Epithelial cell of proximal tubule (primary cell): ENCODE measurements around the gene SUN1. TPM values are rescaled to one million over a fixed set of nuclear protein-coding genes. Genes with fewer than 3 reads are reported as not detected.

Source experiments
- DNase-seq: peaks from one replicate; pipeline ENCODE4 v3.0.0-alpha.2; 2011; ENCODE audit warnings: low read depth
- H3K4me3 ChIP-seq: 2 replicates; pipeline ENCODE4 v1.5.1; 2011; ENCODE audit warnings: low read depth, mild to moderate bottlenecking, low read length
- total RNA-seq: library from RNA; depleted of rRNA; stranded (reverse); fragments of >200 nt; gene quantifications from 2 replicates; pipeline ENCODE4 v1.2.3, GENCODE V29; 2015
- TF ChIP-seq, protein P1 (sequence below): conservative IDR thresholded peaks from 2 replicates; pipeline ENCODE4 v1.5.1; 2012; ENCODE audit warnings: low read depth, mild to moderate bottlenecking, low read length

The SUN1 gene
- total RNA-seq, 1 donor from 2014 or later, result 270 TPM

GRCh38 chr7:911791-912480 lies 79.7 kb downstream of the SUN1 start:
- no peak overlapping the region for H3K4me3 ChIP-seq
- no peak for DNase-seq
- TF ChIP-seq, protein P1, sequence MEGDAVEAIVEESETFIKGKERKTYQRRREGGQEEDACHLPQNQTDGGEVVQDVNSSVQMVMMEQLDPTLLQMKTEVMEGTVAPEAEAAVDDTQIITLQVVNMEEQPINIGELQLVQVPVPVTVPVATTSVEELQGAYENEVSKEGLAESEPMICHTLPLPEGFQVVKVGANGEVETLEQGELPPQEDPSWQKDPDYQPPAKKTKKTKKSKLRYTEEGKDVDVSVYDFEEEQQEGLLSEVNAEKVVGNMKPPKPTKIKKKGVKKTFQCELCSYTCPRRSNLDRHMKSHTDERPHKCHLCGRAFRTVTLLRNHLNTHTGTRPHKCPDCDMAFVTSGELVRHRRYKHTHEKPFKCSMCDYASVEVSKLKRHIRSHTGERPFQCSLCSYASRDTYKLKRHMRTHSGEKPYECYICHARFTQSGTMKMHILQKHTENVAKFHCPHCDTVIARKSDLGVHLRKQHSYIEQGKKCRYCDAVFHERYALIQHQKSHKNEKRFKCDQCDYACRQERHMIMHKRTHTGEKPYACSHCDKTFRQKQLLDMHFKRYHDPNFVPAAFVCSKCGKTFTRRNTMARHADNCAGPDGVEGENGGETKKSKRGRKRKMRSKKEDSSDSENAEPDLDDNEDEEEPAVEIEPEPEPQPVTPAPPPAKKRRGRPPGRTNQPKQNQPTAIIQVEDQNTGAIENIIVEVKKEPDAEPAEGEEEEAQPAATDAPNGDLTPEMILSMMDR, result no peak

DNA sequence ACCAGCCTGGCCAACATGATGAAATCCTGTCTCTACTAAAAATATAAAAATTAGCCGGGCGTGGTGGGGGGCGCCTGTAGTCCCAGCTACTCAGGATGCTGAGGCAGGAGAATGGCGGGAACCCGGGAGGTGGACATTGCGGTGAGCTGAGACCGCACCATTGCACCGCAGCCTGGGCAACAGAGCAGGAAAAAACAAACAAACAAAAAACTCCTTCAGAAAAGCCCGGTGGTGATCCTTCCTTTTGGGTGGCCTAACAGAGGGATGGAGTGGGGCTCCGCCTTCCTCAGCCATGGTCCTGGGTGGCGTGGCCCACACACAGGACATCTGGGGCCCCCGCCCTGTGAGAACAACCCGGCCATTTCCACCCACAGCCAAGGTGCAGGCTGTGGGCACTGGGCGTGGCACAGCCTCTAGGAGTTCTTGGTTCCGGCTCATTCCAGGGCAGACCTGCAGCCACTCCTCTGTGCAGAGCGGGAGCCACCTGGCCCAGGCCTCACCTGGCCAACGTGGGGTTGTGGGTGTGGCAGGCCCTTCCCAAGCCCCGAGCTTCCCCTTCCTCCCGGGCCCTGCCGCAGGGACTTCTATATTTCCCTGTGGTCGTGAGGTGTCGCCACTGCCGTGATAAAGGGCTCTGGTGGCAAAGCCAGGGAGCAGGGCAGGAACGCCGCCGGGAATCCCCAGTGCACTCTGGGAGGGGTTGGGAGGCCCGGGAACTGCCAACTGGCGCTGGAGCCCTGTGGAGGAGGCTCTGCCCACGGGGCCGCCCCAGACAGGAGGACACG lies 81.7 kb downstream of the SUN1 start:
- no peak for DNase-seq
- TF ChIP-seq, protein P1, result no peak
- no peak overlapping the region for H3K4me3 ChIP-seq

GRCh38 chr7:914521-915194 lies 82.4 kb downstream of the SUN1 start:
- TF ChIP-seq, protein P1, result no peak

DNA sequence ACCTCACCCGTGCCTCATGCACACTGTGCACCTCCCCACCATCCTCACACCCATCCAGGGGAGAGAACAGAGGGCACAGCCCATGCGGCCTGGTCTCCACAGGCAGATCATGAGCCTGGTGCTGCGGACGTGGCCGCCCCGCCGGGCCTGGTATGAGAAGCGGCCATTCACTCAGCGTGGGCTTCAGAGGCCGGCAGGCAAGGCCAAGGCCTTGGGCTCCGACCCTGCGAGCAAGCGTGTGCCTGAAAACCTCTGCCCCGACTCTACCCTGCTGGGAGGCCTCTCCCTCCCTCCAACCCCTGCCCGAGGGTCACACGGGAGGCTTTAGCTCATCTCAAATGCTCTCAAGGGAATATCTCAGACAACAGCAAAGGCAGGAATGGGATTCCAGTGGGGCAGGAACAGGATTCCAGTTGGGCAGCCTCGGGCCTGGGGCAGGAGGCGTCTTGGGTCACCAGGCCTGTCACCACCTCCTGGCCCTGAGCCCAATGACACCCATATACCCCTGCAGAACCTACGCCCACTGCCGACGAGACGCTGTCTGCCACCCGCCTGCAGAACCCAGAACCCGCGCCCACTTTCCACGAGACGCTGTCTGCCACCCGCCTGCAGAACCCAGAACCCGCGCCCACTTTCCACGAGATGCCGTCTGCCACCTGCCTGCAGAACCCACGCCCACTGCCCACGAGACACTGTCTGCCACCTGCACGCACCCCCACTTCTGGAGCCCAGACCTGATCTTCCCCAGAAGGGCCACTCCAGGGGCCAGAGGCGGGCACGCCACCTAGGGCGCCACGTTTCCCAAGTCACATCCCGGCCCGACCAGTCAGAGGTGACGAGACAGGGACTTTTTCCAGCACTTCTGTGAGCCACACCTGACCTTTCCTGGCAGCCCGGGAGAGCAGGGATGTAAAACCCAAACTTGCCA lies 83.3 kb downstream of the SUN1 start:
- no peak overlapping the region for H3K4me3 ChIP-seq
- TF ChIP-seq, protein P1, result no peak
- DNase-seq, result no peak

More at GRCh38 chr7:914521-915194, 82.4 kb downstream of the SUN1 start:
- H3K4me3 ChIP-seq, result no peak overlapping the region
- no peak for DNase-seq

GRCh38 chr7:916291-916941 lies 84.1 kb downstream of the SUN1 start:
- no peak overlapping the region for H3K4me3 ChIP-seq
- TF ChIP-seq, protein P1, result no peak
- DNase-seq, result no peak
